Measurements from ENCODE around the gene LY6G6D. TPM values are rescaled to one million over a fixed set of nuclear protein-coding genes. Genes with fewer than 3 reads are reported as not detected.

Gene LY6G6D
- total and polyA plus RNA-seq, 2 of the 13 experiments (the other 11 are each of a cell fraction or from before 2014, with no cell fraction given) = not detected

- TF ChIP-seq, protein P1, sequence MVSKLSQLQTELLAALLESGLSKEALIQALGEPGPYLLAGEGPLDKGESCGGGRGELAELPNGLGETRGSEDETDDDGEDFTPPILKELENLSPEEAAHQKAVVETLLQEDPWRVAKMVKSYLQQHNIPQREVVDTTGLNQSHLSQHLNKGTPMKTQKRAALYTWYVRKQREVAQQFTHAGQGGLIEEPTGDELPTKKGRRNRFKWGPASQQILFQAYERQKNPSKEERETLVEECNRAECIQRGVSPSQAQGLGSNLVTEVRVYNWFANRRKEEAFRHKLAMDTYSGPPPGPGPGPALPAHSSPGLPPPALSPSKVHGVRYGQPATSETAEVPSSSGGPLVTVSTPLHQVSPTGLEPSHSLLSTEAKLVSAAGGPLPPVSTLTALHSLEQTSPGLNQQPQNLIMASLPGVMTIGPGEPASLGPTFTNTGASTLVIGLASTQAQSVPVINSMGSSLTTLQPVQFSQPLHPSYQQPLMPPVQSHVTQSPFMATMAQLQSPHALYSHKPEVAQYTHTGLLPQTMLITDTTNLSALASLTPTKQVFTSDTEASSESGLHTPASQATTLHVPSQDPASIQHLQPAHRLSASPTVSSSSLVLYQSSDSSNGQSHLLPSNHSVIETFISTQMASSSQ (IDR thresholded peaks at IDR 0.05; ENCODE audit: low read depth) = peak; percentile 88
- TF ChIP-seq, protein P1 (CRISPR knock-in tag; IDR thresholded peaks at IDR 0.05; ENCODE audit: borderline replicate concordance) = peak; percentile 85
- TF ChIP-seq ZNF143 (CRISPR knock-in tag; IDR thresholded peaks at IDR 0.05) (0 out of 2 replicates have a peak, but pooled peaks have one; percentile 14), POLR2AphosphoS5 (IDR thresholded peaks at IDR 0.05; ENCODE audit: low read depth, low read length) (peak; percentile 73), ERF (CRISPR knock-in tag; IDR thresholded peaks at IDR 0.05) (peak; percentile 84), ZFP62 (CRISPR knock-in tag; IDR thresholded peaks at IDR 0.05) (no peak), PPARG (CRISPR knock-in tag; conservative IDR thresholded peaks at IDR 0.05) (peak; percentile 97), IKZF4 (CRISPR knock-in tag; IDR thresholded peaks at IDR 0.05; ENCODE audit: borderline replicate concordance, low read depth, not compliant biosample characterization) (no peak), NCOA2 (CRISPR knock-in tag; IDR thresholded peaks at IDR 0.05) (peak; percentile 90), HOXA3 (CRISPR knock-in tag; IDR thresholded peaks at IDR 0.05) (peak; percentile 44; the same call in 1 of the 2 replicates), MYNN (CRISPR knock-in tag; IDR thresholded peaks at IDR 0.05; ENCODE audit: low read depth) (no peak), KDM6A (CRISPR knock-in tag; IDR thresholded peaks at IDR 0.05; ENCODE audit: low read depth) (peak; percentile 100), RFXAP (CRISPR knock-in tag; IDR thresholded peaks at IDR 0.05; ENCODE audit: borderline replicate concordance) (0 out of 2 replicates have a peak, but pooled peaks have one; percentile 62), JUND (CRISPR knock-in tag; IDR thresholded peaks at IDR 0.05) (no peak), ZNF335 (CRISPR knock-in tag; IDR thresholded peaks at IDR 0.05) (peak; percentile 53), ZNF101 (CRISPR knock-in tag; IDR thresholded peaks at IDR 0.05; ENCODE audit: borderline replicate concordance, low read depth) (no peak), SP5 (CRISPR knock-in tag; IDR thresholded peaks at IDR 0.05; ENCODE audit: borderline replicate concordance, low read depth) (peak; percentile 99)
- TF ChIP-seq, protein P2, sequence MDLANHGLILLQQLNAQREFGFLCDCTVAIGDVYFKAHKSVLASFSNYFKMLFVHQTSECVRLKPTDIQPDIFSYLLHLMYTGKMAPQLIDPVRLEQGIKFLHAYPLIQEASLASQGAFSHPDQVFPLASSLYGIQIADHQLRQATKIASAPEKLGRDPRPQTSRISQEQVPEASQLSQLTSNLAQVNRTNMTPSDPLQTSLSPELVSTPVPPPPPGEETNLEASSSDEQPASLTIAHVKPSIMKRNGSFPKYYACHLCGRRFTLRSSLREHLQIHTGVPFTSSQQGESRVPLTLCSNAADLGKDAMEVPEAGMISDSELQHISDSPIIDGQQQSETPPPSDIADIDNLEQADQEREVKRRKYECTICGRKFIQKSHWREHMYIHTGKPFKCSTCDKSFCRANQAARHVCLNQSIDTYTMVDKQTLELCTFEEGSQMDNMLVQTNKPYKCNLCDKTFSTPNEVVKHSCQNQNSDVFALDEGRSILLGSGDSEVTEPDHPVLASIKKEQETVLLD (CRISPR knock-in tag; IDR thresholded peaks at IDR 0.05; ENCODE audit: low read depth) = no peak
- TF ChIP-seq, protein P3, sequence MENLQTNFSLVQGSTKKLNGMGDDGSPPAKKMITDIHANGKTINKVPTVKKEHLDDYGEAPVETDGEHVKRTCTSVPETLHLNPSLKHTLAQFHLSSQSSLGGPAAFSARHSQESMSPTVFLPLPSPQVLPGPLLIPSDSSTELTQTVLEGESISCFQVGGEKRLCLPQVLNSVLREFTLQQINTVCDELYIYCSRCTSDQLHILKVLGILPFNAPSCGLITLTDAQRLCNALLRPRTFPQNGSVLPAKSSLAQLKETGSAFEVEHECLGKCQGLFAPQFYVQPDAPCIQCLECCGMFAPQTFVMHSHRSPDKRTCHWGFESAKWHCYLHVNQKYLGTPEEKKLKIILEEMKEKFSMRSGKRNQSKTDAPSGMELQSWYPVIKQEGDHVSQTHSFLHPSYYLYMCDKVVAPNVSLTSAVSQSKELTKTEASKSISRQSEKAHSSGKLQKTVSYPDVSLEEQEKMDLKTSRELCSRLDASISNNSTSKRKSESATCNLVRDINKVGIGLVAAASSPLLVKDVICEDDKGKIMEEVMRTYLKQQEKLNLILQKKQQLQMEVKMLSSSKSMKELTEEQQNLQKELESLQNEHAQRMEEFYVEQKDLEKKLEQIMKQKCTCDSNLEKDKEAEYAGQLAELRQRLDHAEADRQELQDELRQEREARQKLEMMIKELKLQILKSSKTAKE (CRISPR knock-in tag; IDR thresholded peaks at IDR 0.05; ENCODE audit: borderline replicate concordance) = peak; percentile 90
Measured at GRCh38 chr6:31737315-31737990, 22.3 kb downstream of the LY6G6D start (continued).

Data from HepG2 (cell line).